ENCODE results near the gene PDE8A.

DNA sequence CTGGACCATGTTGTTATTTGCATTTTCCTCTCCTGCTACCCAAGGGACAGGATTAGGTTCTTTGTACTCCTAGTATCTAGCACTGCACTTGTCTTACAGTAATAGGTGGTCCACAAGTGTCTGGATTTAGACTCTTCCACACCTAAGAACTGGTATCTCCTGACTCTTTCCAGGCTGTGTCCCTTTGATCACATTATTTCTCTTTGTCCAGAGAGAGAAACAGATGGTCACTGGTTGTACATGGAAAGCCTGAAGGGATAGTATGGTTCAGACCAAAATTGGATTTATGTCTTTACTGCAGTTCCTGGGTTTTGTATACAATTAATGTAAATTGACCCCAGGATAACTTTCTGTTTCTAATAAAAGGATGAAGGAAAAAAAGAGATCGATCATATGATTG is 64.0 kb downstream of the PDE8A start:
- TF ChIP-seq ZNF12 (CRISPR knock-in tag; IDR thresholded peaks at IDR 0.05) (no peak), HMG20A (CRISPR knock-in tag; IDR thresholded peaks at IDR 0.05; ENCODE audit: borderline replicate concordance) (no peak), LCORL (IDR thresholded peaks at IDR 0.05) (no peak), LCORL (CRISPR knock-in tag; IDR thresholded peaks at IDR 0.05) (no peak), NCOA1 (CRISPR knock-in tag; IDR thresholded peaks at IDR 0.05) (no peak), SMAD1 (CRISPR knock-in tag; IDR thresholded peaks at IDR 0.05; ENCODE audit: borderline replicate concordance, low read depth) (no peak)
